ENCODE results near the gene DLK1. TPM values are rescaled to one million over a fixed set of nuclear protein-coding genes. Genes with fewer than 3 reads are reported as not detected.

Gene DLK1
- total and polyA plus RNA-seq, 4 donors: 0.05 to 9.9 (median 1.2) TPM; not detected in 1

- H3K27ac ChIP-seq (ENCODE audit: low read depth in 1 of 2, low read length in 1 of 2): peak overlapping the region in 1 of 2 donors; percentile 81
- H3K9ac ChIP-seq (ENCODE audit: insufficient read depth in 1 of 2, low read length in 2 of 2): no peak overlapping the region
- ATAC-seq (ENCODE audit: insufficient read depth, low FRiP score): peak; percentile 85
- 59 to 80% methylated on average over 9 of the region's 9 CpGs for WGBS, 2 donors
- no peak overlapping the region for H3K4me3 ChIP-seq
- H3K27me3 ChIP-seq (ENCODE audit: control insufficient read depth in 3 of 3, insufficient read depth in 3 of 3, low read length in 2 of 3): peaks cover 0 to 3% (median 0%) of the 10 kb centered on the region in 3 donors
- H3K36me3 ChIP-seq (ENCODE audit: control insufficient read depth in 4 of 4, insufficient read depth in 4 of 4, low read length in 4 of 4): no peaks in the 10 kb centered on the region
- H3K9me3 ChIP-seq (ENCODE audit: control insufficient read depth in 4 of 4, insufficient read depth in 3 of 4, low read length in 3 of 4): peaks cover 0 to 2% (median 0%) of the 10 kb centered on the region in 4 donors
- TF ChIP-seq, protein P1, sequence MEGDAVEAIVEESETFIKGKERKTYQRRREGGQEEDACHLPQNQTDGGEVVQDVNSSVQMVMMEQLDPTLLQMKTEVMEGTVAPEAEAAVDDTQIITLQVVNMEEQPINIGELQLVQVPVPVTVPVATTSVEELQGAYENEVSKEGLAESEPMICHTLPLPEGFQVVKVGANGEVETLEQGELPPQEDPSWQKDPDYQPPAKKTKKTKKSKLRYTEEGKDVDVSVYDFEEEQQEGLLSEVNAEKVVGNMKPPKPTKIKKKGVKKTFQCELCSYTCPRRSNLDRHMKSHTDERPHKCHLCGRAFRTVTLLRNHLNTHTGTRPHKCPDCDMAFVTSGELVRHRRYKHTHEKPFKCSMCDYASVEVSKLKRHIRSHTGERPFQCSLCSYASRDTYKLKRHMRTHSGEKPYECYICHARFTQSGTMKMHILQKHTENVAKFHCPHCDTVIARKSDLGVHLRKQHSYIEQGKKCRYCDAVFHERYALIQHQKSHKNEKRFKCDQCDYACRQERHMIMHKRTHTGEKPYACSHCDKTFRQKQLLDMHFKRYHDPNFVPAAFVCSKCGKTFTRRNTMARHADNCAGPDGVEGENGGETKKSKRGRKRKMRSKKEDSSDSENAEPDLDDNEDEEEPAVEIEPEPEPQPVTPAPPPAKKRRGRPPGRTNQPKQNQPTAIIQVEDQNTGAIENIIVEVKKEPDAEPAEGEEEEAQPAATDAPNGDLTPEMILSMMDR (IDR thresholded peaks at IDR 0.05; ENCODE audit: control extremely low read depth, extremely low read depth): no peak
- DNase-seq: peak in 1 of 3 donors; percentile 39
- H3K4me1 ChIP-seq (ENCODE audit: control insufficient read depth in 5 of 5, insufficient read depth in 5 of 5, low read length in 5 of 5): peaks cover 0 to 2% (median 0%) of the 10 kb centered on the region in 5 donors
These were observed 20.4 kb downstream of the DLK1 start for GRCh38 chr14:100747021-100747586.

DNA sequence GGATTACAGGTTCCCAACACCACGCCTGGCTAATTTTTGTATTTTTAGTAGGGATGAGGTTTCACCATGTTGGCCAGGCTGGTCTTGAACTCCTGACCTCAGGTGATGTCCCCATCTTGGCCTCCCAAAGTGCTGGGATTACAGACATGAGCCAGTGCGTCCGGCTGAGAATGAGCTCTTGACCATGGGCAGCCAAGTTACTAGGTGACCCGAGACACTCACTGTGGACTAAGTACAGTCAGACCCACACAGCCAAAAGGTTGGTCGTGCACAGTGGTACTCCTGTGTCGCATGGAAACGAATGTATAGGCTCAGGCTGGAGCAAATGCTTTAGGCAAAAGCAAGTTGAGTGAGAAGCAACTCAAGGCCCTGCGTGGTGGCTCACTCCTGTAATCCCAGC lies 21.0 kb downstream of the DLK1 start:
- Histone ChIP-seq H3K4me3 (no peak overlapping the region), H3K4me1 (ENCODE audit: control insufficient read depth in 5 of 5, insufficient read depth in 5 of 5, low read length in 5 of 5) (peaks cover 0 to 2% (median 0%) of the 10 kb centered on the region in 5 donors), H3K9me3 (ENCODE audit: control insufficient read depth in 4 of 4, insufficient read depth in 3 of 4, low read length in 3 of 4) (no peaks in the 10 kb centered on the region), H3K36me3 (ENCODE audit: control insufficient read depth in 4 of 4, insufficient read depth in 4 of 4, low read length in 4 of 4) (no peaks in the 10 kb centered on the region), H3K27ac (ENCODE audit: low read depth in 1 of 2, low read length in 1 of 2) (peak overlapping the region in 1 of 2 donors; percentile 12), H3K27me3 (ENCODE audit: control insufficient read depth in 3 of 3, insufficient read depth in 3 of 3, low read length in 2 of 3) (peaks cover 0 to 3% (median 0%) of the 10 kb centered on the region in 3 donors), H3K9ac (ENCODE audit: insufficient read depth in 1 of 2, low read length in 2 of 2) (no peak overlapping the region)
- TF ChIP-seq, protein P1 (IDR thresholded peaks at IDR 0.05; ENCODE audit: control extremely low read depth, extremely low read depth): no peak
- ATAC-seq (ENCODE audit: insufficient read depth, low FRiP score) (no peak), DNase-seq (no peak)
- WGBS, 2 donors: 84 to 97% methylated on average over 8 of the region's 8 CpGs

GRCh38 chr14:100748403-100748802 lies 21.7 kb downstream of the DLK1 start:
- TF ChIP-seq, protein P1 (IDR thresholded peaks at IDR 0.05; ENCODE audit: control extremely low read depth, extremely low read depth): no peak
- H3K4me1 ChIP-seq (ENCODE audit: control insufficient read depth in 5 of 5, insufficient read depth in 5 of 5, low read length in 5 of 5): peaks cover 0 to 2% (median 0%) of the 10 kb centered on the region in 5 donors
- 71 to 86% methylated on average over 5 of the region's 5 CpGs for WGBS, 2 donors
- no peaks in the 10 kb centered on the region for H3K36me3 ChIP-seq (ENCODE audit: control insufficient read depth in 4 of 4, insufficient read depth in 4 of 4, low read length in 4 of 4)
- H3K9me3 ChIP-seq (ENCODE audit: control insufficient read depth in 4 of 4, insufficient read depth in 3 of 4, low read length in 3 of 4): no peaks in the 10 kb centered on the region
- DNase-seq (no peak), ATAC-seq (ENCODE audit: insufficient read depth, low FRiP score) (no peak)
- H3K9ac ChIP-seq (ENCODE audit: insufficient read depth in 1 of 2, low read length in 2 of 2): no peak overlapping the region
- H3K27me3 ChIP-seq (ENCODE audit: control insufficient read depth in 3 of 3, insufficient read depth in 3 of 3, low read length in 2 of 3): peaks cover 0 to 3% (median 0%) of the 10 kb centered on the region in 3 donors
- no peak overlapping the region for H3K4me3 ChIP-seq
- H3K27ac ChIP-seq (ENCODE audit: low read depth in 1 of 2, low read length in 1 of 2): no peak overlapping the region

All from lung (tissue), 12 donors.